GM12878 (cell line): ENCODE measurements around the gene GBP2. TPM values are rescaled to one million over a fixed set of nuclear protein-coding genes. Genes with fewer than 3 reads are reported as not detected.
A peak's percentile ranks its signal among the peaks of the same experiment; 100 is the strongest.

Source experiments
- ATAC-seq: fragments of 200-7000 bp; cut with Tn5 transposase; 3 replicates; pipeline ENCODE4 v1.9.1; 2020; ENCODE audit warnings: mild to moderate bottlenecking, moderate library complexity
- BruUV-seq: library from RNA; stranded (reverse); fragments of 400-500 nt; replicated peaks from 2 replicates; lab custom pipeline; 2021; lab: Mats Ljungman, UMichigan
- CTCF ChIA-PET: fragments of 300-600 bp; sonication (Branson Sonifier 250); formaldehyde crosslinking; extraction: SDS; loops from one replicate; lab custom pipeline; 2021; ENCODE audit warnings: inconsistent platforms; lab: Yijun Ruan, JAX
- POLR2A ChIA-PET: fragments of 350-600 bp; formaldehyde crosslinking; extraction: SDS; loops from one replicate; lab custom pipeline; 2021; ENCODE audit warnings: inconsistent platforms; lab: Charles Lee
- RAD21 ChIA-PET: fragments of 300-600 bp; sonication (Branson Sonifier 250); formaldehyde crosslinking; loops from one replicate; lab custom pipeline; 2023; ENCODE audit warnings: antibody characterized with exemption; ENCODE audit not compliant: unreplicated experiment; lab: Charles Lee
- SMC1A ChIA-PET: fragments of 300-600 bp; sonication (Branson Sonifier 250); formaldehyde crosslinking; loops from one replicate; lab custom pipeline; 2023; ENCODE audit not compliant: unreplicated experiment, uncharacterized antibody; lab: Charles Lee
- DNase-seq: peaks from one replicate; pipeline ENCODE4 v3.0.0-alpha.2; 2011; ENCODE audit warnings: low read depth, low spot score
- FAIRE-seq: peaks from 3 replicates; lab custom pipeline; 2011; peaks lifted over from hg19 to GRCh38; lab: Jason Lieb, UNC
- H2AFZ ChIP-seq: 2 replicates; pipeline ENCODE4 v1.6.0; 2011; ENCODE audit warnings: low read depth, low read length, control low read depth; ENCODE audit not compliant: control insufficient read depth
- H3K27ac ChIP-seq: 2 replicates; pipeline ENCODE4 v1.5.1; 2011; ENCODE audit warnings: control low read depth; ENCODE audit not compliant: control insufficient read depth, insufficient read depth
- H3K27me3 ChIP-seq, 2 experiments: replicated peaks in 1 of 2; 2 replicates each; pipeline versions ENCODE4 v1.6.0 to v1.6.1; 2011; ENCODE audit warnings: low read length in 1 of 2; ENCODE audit not compliant: control insufficient read depth in 2 of 2, insufficient read depth in 2 of 2
- H3K36me3 ChIP-seq, 2 experiments: 2 replicates each; pipeline ENCODE4 v1.5.1; 2011; ENCODE audit warnings: low read length in 1 of 2; ENCODE audit not compliant: control insufficient read depth in 2 of 2, insufficient read depth in 2 of 2
- H3K4me1 ChIP-seq: 2 replicates; pipeline ENCODE4 v1.6.1; 2011; ENCODE audit warnings: mild to moderate bottlenecking, low read length, moderate library complexity, mixed read lengths; ENCODE audit not compliant: control insufficient read depth, insufficient read depth
- H3K4me2 ChIP-seq: 2 replicates; pipeline ENCODE4 v1.6.0; 2011; ENCODE audit warnings: control low read depth; ENCODE audit not compliant: control insufficient read depth, insufficient read depth
- H3K4me3 ChIP-seq: fragments of 200-600 bp; sonication (generic); 2 replicates; pipeline ENCODE4 v1.5.1; 2016
- H3K79me2 ChIP-seq: 2 replicates; pipeline ENCODE4 v1.6.0; 2011; ENCODE audit warnings: low read length; ENCODE audit not compliant: control insufficient read depth, insufficient read depth
- H3K9ac ChIP-seq: 2 replicates; pipeline ENCODE4 v1.8.0; 2011; ENCODE audit warnings: low read length, control low read depth, mixed read lengths; ENCODE audit not compliant: control insufficient read depth, insufficient read depth
- H3K9me3 ChIP-seq: replicated peaks from 3 replicates; pipeline ENCODE4 v1.5.1; 2011; ENCODE audit warnings: mild to moderate bottlenecking, low read length; ENCODE audit not compliant: control insufficient read depth, insufficient read depth
- H4K20me1 ChIP-seq: 2 replicates; pipeline ENCODE4 v1.6.0; 2011; ENCODE audit not compliant: control insufficient read depth, insufficient read depth
- CEBPB ChIP-seq, 2 experiments: fragments of 150-350 bp in 1 of 2; IDR thresholded peaks; 2 replicates each; pipeline ENCODE4 v1.6.1; 2012 to 2014; ENCODE audit warnings: low read depth in 2 of 2, low read length in 2 of 2, borderline replicate concordance in 1 of 2, inconsistent platforms in 1 of 2
- CHD1 ChIP-seq: IDR thresholded peaks from 2 replicates; pipeline ENCODE4 v1.6.1; 2012; ENCODE audit warnings: low read depth, low read length, improper control_type of control experiment
- CREM ChIP-seq: IDR thresholded peaks from 2 replicates; pipeline ENCODE4 v1.6.1; 2014; ENCODE audit warnings: antibody characterized with exemption, low read depth
- POLR2AphosphoS5 ChIP-seq: IDR thresholded peaks from 2 replicates; pipeline ENCODE4 v1.6.1; 2011; ENCODE audit warnings: mild to moderate bottlenecking, low read length, inconsistent platforms
- REST ChIP-seq: IDR thresholded peaks from 2 replicates; pipeline ENCODE4 v1.6.1; 2012; ENCODE audit warnings: mild to moderate bottlenecking, low read depth, low read length
- SIX5 ChIP-seq: IDR thresholded peaks from 2 replicates; pipeline ENCODE4 v1.6.1; 2011; ENCODE audit warnings: mild to moderate bottlenecking, low read depth, low read length, moderate library complexity; ENCODE audit not compliant: severe bottlenecking
- SMAD1 ChIP-seq: fragments of 450-650 bp; IDR thresholded peaks from 2 replicates; pipeline ENCODE4 v1.6.1; 2018; ENCODE audit warnings: mild to moderate bottlenecking, low read depth; ENCODE audit not compliant: partially characterized antibody
- SRF ChIP-seq, 2 experiments: IDR thresholded peaks; 2 replicates each; pipeline ENCODE4 v1.6.1; 2011; ENCODE audit warnings: low read depth in 2 of 2, low read length in 2 of 2, mild to moderate bottlenecking in 1 of 2, moderate library complexity in 1 of 2
- SUZ12 ChIP-seq: fragments of 200-600 bp; sonication (generic); IDR thresholded peaks from one replicate; pipeline ENCODE4 v1.6.1; 2018; ENCODE audit warnings: antibody characterized with exemption, mild to moderate bottlenecking; ENCODE audit not compliant: unreplicated experiment
- TBL1XR1 ChIP-seq: IDR thresholded peaks from 2 replicates; pipeline ENCODE4 v1.6.1; 2012; ENCODE audit warnings: low read depth, low read length, improper control_type of control experiment
- YBX1 ChIP-seq: fragments of 450-650 bp; IDR thresholded peaks from 2 replicates; pipeline ENCODE4 v1.6.1; 2016; ENCODE audit warnings: antibody characterized with exemption
- WGBS: methylation state at CpG from one replicate; pipeline ENCODE4 v1.1.6; 2016; ENCODE audit warnings: low lambda C conversion rate; ENCODE audit not compliant: insufficient replicate concordance, insufficient coverage; ENCODE audit errors: missing lambda C conversion rate; 5-methylcytosine and 5-hydroxymethylcytosine counted together
- in situ Hi-C: fragments of 300-500 bp; cut with MboI; formaldehyde crosslinking; loops from 9 replicates; pipeline ENCODE4 v1.14.3; 2018; ENCODE audit warnings: mixed read lengths
- intact Hi-C: fragments of 100-400 bp; cut with micrococcal nuclease; formaldehyde crosslinking; loops from one replicate; pipeline ENCODE4 v1.14.2; 2022; ENCODE audit not compliant: unreplicated experiment
- polyA plus RNA-seq, 11 experiments: library from polyadenylated mRNA; depleted of rRNA in 4 of 11; unstranded in 6 of 11; stranded (reverse) in 5 of 11; fragments of >200 nt; fragmentation: Nextera tagmentation in 4 of 11; fragmentation: Illumina TruSeq in 1 of 11; extraction: Ambion mirVana in 4 of 11; extraction: Trizol in 1 of 11; gene quantifications; 1 replicate in 1 of 11; 2 replicates in 10 of 11; pipeline versions ENCODE4 v1.2.1 to v1.2.3, GENCODE V29; 2011 to 2016; ENCODE audit warnings: inconsistent platforms in 2 of 11, missing spikeins in 2 of 11, low read depth in 1 of 11
- total RNA-seq, 4 experiments: library from RNA; depleted of rRNA in 3 of 4; stranded (reverse); fragments of >200 nt in 3 of 4; fragmentation: Illumina TruSeq in 1 of 4; extraction: Trizol in 1 of 4; gene quantifications; 2 replicates each; pipeline versions ENCODE4 v1.2.1 to v1.2.3, GENCODE V29; 2013 to 2021

The GBP2 gene
- total and polyA plus RNA-seq, 10 of the 15 experiments (the other 5 are each of a cell fraction or from before 2014, with no cell fraction given), result 1.6 to 5.9 (median 3.2) TPM

- no peaks in the 10 kb centered on the region; a peak in 1 of 4 replicates for H3K36me3 ChIP-seq
- H3K4me3 ChIP-seq, result peak within 1 kb of the TSS; percentile 80
- intact Hi-C loops, result no loop called here
- no peaks in the 10 kb centered on the region for H3K4me1 ChIP-seq
- ChIA-PET CTCF (interaction anchor here (1.0 to 1.4 kb wide), 3 partner anchors 21 to 388 kb away, joined by 3 to 4 read pairs (median 3); no protein-coding TSS in a partner anchor), RAD21 (interaction anchor here (0.9 to 1.8 kb wide), 5 partner anchors 16 to 81 kb away, joined by 3 to 5 read pairs (median 4); no protein-coding TSS in a partner anchor), POLR2A (no interaction called here), SMC1A (interaction anchor here (0.5 to 2.2 kb wide), 10 partner anchors 12 to 293 kb away, joined by 3 to 9 read pairs (median 3); partner anchors contain the start of gene GBP3)
- H4K20me1 ChIP-seq, result no peaks in the 10 kb centered on the region
- peak; percentile 80 for ATAC-seq
- peak within 1 kb of the TSS; percentile 94 for H3K27ac ChIP-seq
- in situ Hi-C loops, result no loop called here
- H3K79me2 ChIP-seq, result peaks cover 9% of the 10 kb centered on the region
- peak within 1 kb of the TSS; percentile 92 for H2AFZ ChIP-seq
- no peaks in the 10 kb centered on the region for H3K9me3 ChIP-seq
- H3K4me2 ChIP-seq, result peak within 1 kb of the TSS; percentile 82
- BruUV-seq, result no TSS peak
- H3K9ac ChIP-seq, result peak within 1 kb of the TSS; percentile 85
- no peak for DNase-seq
- H3K27me3 ChIP-seq, result no peaks in the 10 kb centered on the region
- no peak for FAIRE-seq
- 14% methylated on average over 4 of the region's 4 CpGs for WGBS
- TF ChIP-seq SUZ12 (no peak), CEBPB (IDR thresholded peaks at IDR 0.05; ENCODE audit: borderline replicate concordance in 1 of 2, low read depth in 2 of 2, low read length in 2 of 2) (no peak), YBX1 (no peak), REST (no peak), TBL1XR1 (no peak), CREM (no peak), CHD1 (no peak), SMAD1 (no peak), POLR2AphosphoS5 (0 out of 2 replicates have a peak, but pooled peaks have one; percentile 33), SIX5 (no peak), SRF (IDR thresholded peaks at IDR 0.05; ENCODE audit: low read depth in 2 of 2, low read length in 2 of 2) (peak in 1 of 2 experiments; percentile 84; a peak in 2 of 4 replicates)
Observed at GRCh38 chr1:89065079-89065868, 60.6 kb downstream of the GBP2 start, which contains the start of gene GBP1. Gene GBP1, minus strand, starts transcription at chr1:89065208. Its CDS starts 1,974 bp downstream, at chr1:89063234.
